ENCODE results near the gene REV3L. TPM values are rescaled to one million over a fixed set of nuclear protein-coding genes. Genes with fewer than 3 reads are reported as not detected.
"Not testable (repeated sequence)": the region's sequence is repeated elsewhere in the genome, so short reads cannot be mapped to it uniquely, and the experiment has no call there.

The REV3L gene
- polyA plus RNA-seq, 4 donors = 4.2 to 16.8 (median 8.4) TPM

DNA sequence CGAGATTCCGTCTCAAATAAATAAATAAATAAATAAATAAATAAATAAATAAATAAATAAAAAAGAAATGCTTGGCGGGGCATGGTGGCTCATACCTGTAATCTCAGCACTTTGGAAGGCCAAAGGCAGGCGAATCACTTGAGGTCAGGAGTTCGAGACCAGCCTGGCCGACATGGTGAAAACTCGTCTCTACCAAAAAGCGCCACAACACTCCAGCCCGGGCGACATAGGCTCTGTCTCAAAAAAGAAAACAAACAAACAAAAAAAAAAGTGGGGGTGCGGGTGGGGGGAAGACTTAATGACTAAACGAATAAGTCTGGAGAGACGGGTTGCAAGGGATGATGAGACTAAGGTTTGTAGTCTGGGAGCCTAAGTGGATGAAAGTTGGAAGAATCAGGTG is 225.0 kb downstream of the REV3L start:
- Histone ChIP-seq H3K9me3 (ENCODE audit: control insufficient read depth in 2 of 2, insufficient read depth in 1 of 2, low read depth in 1 of 2, low read length in 1 of 2) (no peaks in the 10 kb centered on the region), H3K36me3 (ENCODE audit: control insufficient read depth in 3 of 3, insufficient read depth in 2 of 3, low read depth in 1 of 3, low read length in 3 of 3) (peaks cover 0 to 5% (median 2%) of the 10 kb centered on the region in 3 donors), H3K4me1 (ENCODE audit: control insufficient read depth in 3 of 3, insufficient read depth in 2 of 3, low read depth in 1 of 3, low read length in 2 of 3) (peaks cover 5 to 8% (median 7%) of the 10 kb centered on the region in 3 donors), H3K4me3 (ENCODE audit: low read depth in 1 of 3, low read length in 3 of 3) (no peak overlapping the region), H3K27me3 (ENCODE audit: control insufficient read depth in 3 of 3, insufficient read depth in 3 of 3, low read length in 3 of 3) (peaks cover 0 to 2% (median 0%) of the 10 kb centered on the region in 3 donors), H3K27ac (ENCODE audit: low read depth in 1 of 3, low read length in 2 of 3) (no peak overlapping the region)
- WGBS, 3 donors = 92 to 93% (median 92%) methylated on average over 13 of the region's 13 CpGs
- DNase-seq (no peak), FAIRE-seq (no peak)

DNA sequence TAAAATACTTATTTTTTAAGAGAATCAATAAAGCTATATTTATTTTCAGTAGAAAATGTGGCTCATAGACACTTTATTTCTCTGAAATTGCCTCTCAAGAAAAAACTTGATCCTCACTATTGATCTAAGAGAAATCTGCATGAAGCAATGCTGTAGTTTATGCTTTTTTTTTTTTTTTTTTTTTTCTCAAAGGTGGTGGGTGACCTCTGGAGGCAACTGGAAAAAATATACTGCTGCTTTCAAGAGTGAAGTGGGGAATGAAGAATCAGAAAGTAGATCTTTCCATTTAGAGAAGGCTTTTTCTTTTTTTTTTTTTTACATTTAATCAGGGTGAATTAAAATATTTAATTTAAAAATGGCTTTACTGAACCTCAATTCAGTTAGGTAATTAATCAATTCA is 226.4 kb downstream of the REV3L start:
- Histone ChIP-seq H3K9me3 (ENCODE audit: control insufficient read depth in 2 of 2, insufficient read depth in 1 of 2, low read depth in 1 of 2, low read length in 1 of 2) (no peaks in the 10 kb centered on the region), H3K4me3 (ENCODE audit: low read depth in 1 of 3, low read length in 3 of 3) (no peak overlapping the region), H3K4me1 (ENCODE audit: control insufficient read depth in 3 of 3, insufficient read depth in 2 of 3, low read depth in 1 of 3, low read length in 2 of 3) (peaks cover 0 to 7% (median 2%) of the 10 kb centered on the region in 3 donors), H3K27ac (ENCODE audit: low read depth in 1 of 3, low read length in 2 of 3) (no peak overlapping the region), H3K27me3 (ENCODE audit: control insufficient read depth in 3 of 3, insufficient read depth in 3 of 3, low read length in 3 of 3) (peaks cover 0 to 2% (median 0%) of the 10 kb centered on the region in 3 donors), H3K36me3 (ENCODE audit: control insufficient read depth in 3 of 3, insufficient read depth in 2 of 3, low read depth in 1 of 3, low read length in 3 of 3) (no peaks in the 10 kb centered on the region)
- FAIRE-seq (no peak), DNase-seq (peak in 1 of 2 donors; percentile 18)

DNA sequence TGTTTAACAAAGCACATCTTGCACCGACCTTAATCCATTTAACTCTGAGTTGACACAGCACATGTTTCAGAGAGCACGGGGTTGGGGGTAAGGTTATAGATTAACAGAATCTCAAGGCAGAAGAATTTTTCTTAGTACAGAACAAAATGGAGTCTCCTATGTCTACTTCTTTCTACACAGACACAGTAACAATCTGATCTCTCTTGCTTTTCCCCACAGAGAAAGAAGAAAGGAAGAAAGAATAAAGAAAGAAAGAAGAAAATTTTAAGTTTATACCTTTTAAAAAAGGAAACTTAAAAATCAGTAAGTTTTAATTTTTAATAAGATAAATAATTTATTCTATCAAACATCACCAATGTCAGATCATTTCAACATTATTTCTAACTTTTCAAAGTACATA is 227.2 kb downstream of the REV3L start:
- not testable (repeated sequence) for H3K27me3 ChIP-seq (ENCODE audit: control insufficient read depth in 3 of 3, insufficient read depth in 3 of 3, low read length in 3 of 3); DNase-seq; FAIRE-seq; H3K4me3 ChIP-seq (ENCODE audit: low read depth in 1 of 3, low read length in 3 of 3); H3K27ac ChIP-seq (ENCODE audit: low read depth in 1 of 3, low read length in 2 of 3); H3K36me3 ChIP-seq (ENCODE audit: control insufficient read depth in 3 of 3, insufficient read depth in 2 of 3, low read depth in 1 of 3, low read length in 3 of 3); H3K9me3 ChIP-seq (ENCODE audit: control insufficient read depth in 2 of 2, insufficient read depth in 1 of 2, low read depth in 1 of 2, low read length in 1 of 2); H3K4me1 ChIP-seq (ENCODE audit: control insufficient read depth in 3 of 3, insufficient read depth in 2 of 3, low read depth in 1 of 3, low read length in 2 of 3)
- WGBS, 3 donors = 3 to 37% (median 24%) methylated on average over 2 of the region's 2 CpGs

DNA sequence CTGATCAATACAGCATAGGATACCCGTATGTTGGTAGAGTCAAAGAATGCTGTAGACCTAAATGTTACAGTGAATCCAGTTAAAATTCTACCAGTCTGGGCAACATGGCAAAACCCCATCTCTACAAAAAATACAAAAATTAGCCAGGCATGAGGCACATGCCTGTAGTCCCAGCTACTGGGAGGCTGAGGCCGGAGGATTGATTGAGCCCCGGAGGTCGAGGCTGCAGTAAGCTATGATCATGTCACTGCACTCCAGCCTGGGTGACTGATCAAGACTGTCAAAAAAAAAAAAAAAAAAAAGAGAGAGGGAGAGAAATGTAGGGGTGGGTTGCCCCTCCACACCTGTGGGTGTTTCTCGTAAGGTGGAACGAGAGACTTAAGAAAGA is 228.2 kb downstream of the REV3L start:
- Histone ChIP-seq H3K27ac (ENCODE audit: low read depth in 1 of 3, low read length in 2 of 3) (no peak overlapping the region), H3K4me1 (ENCODE audit: control insufficient read depth in 3 of 3, insufficient read depth in 2 of 3, low read depth in 1 of 3, low read length in 2 of 3) (peaks cover 0 to 2% (median 0%) of the 10 kb centered on the region in 3 donors), H3K27me3 (ENCODE audit: control insufficient read depth in 3 of 3, insufficient read depth in 3 of 3, low read length in 3 of 3) (peaks cover 0 to 2% (median 0%) of the 10 kb centered on the region in 3 donors), H3K36me3 (ENCODE audit: control insufficient read depth in 3 of 3, insufficient read depth in 2 of 3, low read depth in 1 of 3, low read length in 3 of 3) (no peaks in the 10 kb centered on the region), H3K9me3 (ENCODE audit: control insufficient read depth in 2 of 2, insufficient read depth in 1 of 2, low read depth in 1 of 2, low read length in 1 of 2) (no peaks in the 10 kb centered on the region), H3K4me3 (ENCODE audit: low read depth in 1 of 3, low read length in 3 of 3) (no peak overlapping the region)
- 87 to 93% (median 88%) methylated on average over 6 of the region's 6 CpGs for WGBS, 3 donors
- FAIRE-seq = no peak
- no peak for DNase-seq

DNA sequence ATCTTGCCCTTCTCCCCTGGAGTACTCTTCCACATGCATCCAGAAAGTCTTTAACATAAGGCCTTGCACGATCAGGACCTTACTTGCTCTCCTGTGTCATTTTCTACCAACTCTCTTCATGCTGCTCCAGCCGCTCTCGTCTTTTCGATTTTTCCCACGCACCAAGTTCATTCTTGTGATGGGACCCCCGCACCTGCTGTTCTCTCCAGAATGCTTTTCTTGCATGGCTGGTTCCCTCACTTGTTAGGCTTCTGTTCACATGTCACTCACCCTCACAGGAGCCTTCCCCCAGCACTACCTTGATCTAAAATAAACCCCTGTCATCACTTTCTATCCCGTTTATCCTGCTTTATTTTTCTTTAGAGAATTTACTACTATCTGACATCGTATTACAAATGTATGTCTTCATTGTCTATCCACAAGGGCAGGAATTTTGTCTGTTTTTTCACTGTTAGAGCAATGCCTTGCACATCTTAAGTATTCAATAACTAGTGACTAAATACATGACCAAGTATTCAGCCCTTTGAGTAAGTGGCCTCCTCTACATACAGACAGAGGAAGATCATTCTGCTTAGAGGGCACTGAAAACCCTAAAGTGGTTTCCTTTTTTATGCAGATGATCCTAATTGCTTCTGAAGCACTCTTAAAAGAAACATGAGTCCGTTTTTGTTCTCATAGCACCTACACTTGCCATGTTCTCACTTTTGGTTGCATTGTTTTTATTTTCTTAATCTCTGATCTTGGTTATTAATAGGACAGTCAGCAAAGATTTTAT is 228.8 kb downstream of the REV3L start:
- FAIRE-seq = no peak
- H3K4me1 ChIP-seq (ENCODE audit: control insufficient read depth in 3 of 3, insufficient read depth in 2 of 3, low read depth in 1 of 3, low read length in 2 of 3) = peaks cover 0 to 2% (median 0%) of the 10 kb centered on the region in 3 donors
- peaks cover 0 to 2% (median 0%) of the 10 kb centered on the region in 3 donors for H3K27me3 ChIP-seq (ENCODE audit: control insufficient read depth in 3 of 3, insufficient read depth in 3 of 3, low read length in 3 of 3)
- H3K9me3 ChIP-seq (ENCODE audit: control insufficient read depth in 2 of 2, insufficient read depth in 1 of 2, low read depth in 1 of 2, low read length in 1 of 2) = no peaks in the 10 kb centered on the region
- 80 to 90% (median 85%) methylated on average over 9 of the region's 9 CpGs for WGBS, 3 donors
- no peak for DNase-seq
- no peaks in the 10 kb centered on the region for H3K36me3 ChIP-seq (ENCODE audit: control insufficient read depth in 3 of 3, insufficient read depth in 2 of 3, low read depth in 1 of 3, low read length in 3 of 3)
- no peak overlapping the region for H3K27ac ChIP-seq (ENCODE audit: low read depth in 1 of 3, low read length in 2 of 3)
- no peak overlapping the region for H3K4me3 ChIP-seq (ENCODE audit: low read depth in 1 of 3, low read length in 3 of 3)

DNA sequence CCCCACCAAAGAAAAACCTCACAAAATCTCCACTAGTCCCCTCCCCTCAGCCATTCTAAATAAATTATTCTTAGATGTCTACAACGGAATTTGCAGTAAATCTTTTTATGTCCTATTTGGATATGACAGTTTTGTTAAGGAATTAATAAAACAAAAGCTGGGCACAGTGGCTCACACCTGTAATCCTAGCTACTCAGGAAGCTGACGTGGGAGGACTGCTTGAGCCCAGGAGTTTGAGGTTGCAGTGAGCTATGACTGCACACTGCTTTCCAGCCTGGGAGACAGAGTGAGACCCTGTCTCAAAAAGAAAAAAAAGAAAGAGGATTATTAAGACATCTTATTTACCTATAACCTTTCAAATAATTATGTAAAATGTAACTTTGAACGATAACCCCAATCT is 230.3 kb downstream of the REV3L start:
- Histone ChIP-seq H3K27me3 (ENCODE audit: control insufficient read depth in 3 of 3, insufficient read depth in 3 of 3, low read length in 3 of 3) (peaks cover 0 to 2% (median 0%) of the 10 kb centered on the region in 3 donors), H3K36me3 (ENCODE audit: control insufficient read depth in 3 of 3, insufficient read depth in 2 of 3, low read depth in 1 of 3, low read length in 3 of 3) (no peaks in the 10 kb centered on the region), H3K4me1 (ENCODE audit: control insufficient read depth in 3 of 3, insufficient read depth in 2 of 3, low read depth in 1 of 3, low read length in 2 of 3) (peaks cover 0 to 2% (median 0%) of the 10 kb centered on the region in 3 donors), H3K4me3 (ENCODE audit: low read depth in 1 of 3, low read length in 3 of 3) (no peak overlapping the region), H3K9me3 (ENCODE audit: control insufficient read depth in 2 of 2, insufficient read depth in 1 of 2, low read depth in 1 of 2, low read length in 1 of 2) (no peaks in the 10 kb centered on the region), H3K27ac (ENCODE audit: low read depth in 1 of 3, low read length in 2 of 3) (no peak overlapping the region)
- no peak for DNase-seq
- WGBS, 3 donors = 78 to 83% (median 82%) methylated on average over 3 of the region's 3 CpGs
- no peak for FAIRE-seq

DNA sequence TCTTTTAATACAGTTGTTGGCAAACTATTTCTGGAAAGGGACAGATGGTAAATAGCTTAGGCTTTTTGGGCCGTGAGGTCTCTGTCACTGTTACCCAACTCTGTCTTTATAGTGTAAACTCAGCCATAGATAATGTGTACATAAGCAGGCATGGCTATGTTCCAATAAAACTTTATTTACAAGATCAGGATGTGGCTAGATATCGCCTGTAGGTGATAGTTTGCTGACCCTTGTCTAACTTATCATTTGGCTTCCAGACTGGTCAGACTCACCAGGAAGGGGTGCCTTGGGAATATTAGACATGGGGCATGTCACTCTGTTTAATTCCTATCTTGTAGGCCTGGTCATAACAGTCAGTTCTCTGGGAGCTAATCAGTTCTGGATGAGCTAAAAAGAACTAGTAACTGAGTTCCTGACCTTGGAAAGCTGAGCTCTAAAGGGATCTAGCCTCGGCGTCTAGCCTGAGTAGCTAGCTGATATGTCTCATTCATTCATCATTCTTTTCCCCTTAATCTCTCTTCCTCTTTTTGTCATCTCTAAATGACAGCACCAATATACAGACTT is 232.1 kb downstream of the REV3L start:
- FAIRE-seq = no peak
- H3K4me1 ChIP-seq (ENCODE audit: control insufficient read depth in 3 of 3, insufficient read depth in 2 of 3, low read depth in 1 of 3, low read length in 2 of 3) = no peaks in the 10 kb centered on the region
- H3K27me3 ChIP-seq (ENCODE audit: control insufficient read depth in 3 of 3, insufficient read depth in 3 of 3, low read length in 3 of 3) = peaks cover 0 to 2% (median 0%) of the 10 kb centered on the region in 3 donors
- whole genome bisulfite sequencing, 3 donors = 57 to 77% (median 71%) methylated on average over 4 of the region's 4 CpGs
- no peak overlapping the region for H3K4me3 ChIP-seq (ENCODE audit: low read depth in 1 of 3, low read length in 3 of 3)
- H3K9me3 ChIP-seq (ENCODE audit: control insufficient read depth in 2 of 2, insufficient read depth in 1 of 2, low read depth in 1 of 2, low read length in 1 of 2) = no peaks in the 10 kb centered on the region
- H3K27ac ChIP-seq (ENCODE audit: low read depth in 1 of 3, low read length in 2 of 3) = no peak overlapping the region
- no peaks in the 10 kb centered on the region for H3K36me3 ChIP-seq (ENCODE audit: control insufficient read depth in 3 of 3, insufficient read depth in 2 of 3, low read depth in 1 of 3, low read length in 3 of 3)
- DNase-seq = no peak

Measured in small intestine (tissue), 7 donors.